DOHH2 (cell line): ENCODE data around the gene KIAA1191.

Source experiments
- CTCF ChIP-seq: fragments of 200-600 bp; sonication (generic); IDR thresholded peaks from one replicate; pipeline ENCODE4 v1.5.1; 2014; ENCODE audit warnings: antibody characterized with exemption, mild to moderate bottlenecking, low read depth, low read length; ENCODE audit not compliant: poor library complexity, severe bottlenecking
- EZH2phosphoT487 ChIP-seq: fragments of 200-600 bp; sonication (generic); IDR thresholded peaks from 2 replicates; pipeline ENCODE4 v1.6.1; 2017; ENCODE audit warnings: borderline replicate concordance, mild to moderate bottlenecking, antibody characterized with exemption, low read length, moderate library complexity, mixed read lengths

- TF ChIP-seq CTCF (no peak), EZH2phosphoT487 (no peak)
Observed at GRCh38 chr5:176359658-176360057, 1.9 kb downstream of the KIAA1191 start.
